ENCODE measurements around the gene RESP18. TPM values are rescaled to one million over a fixed set of nuclear protein-coding genes. Genes with fewer than 3 reads are reported as not detected.
A peak's percentile ranks its signal among the peaks of the same experiment; 100 is the strongest.

The RESP18 gene
- not detected in 2 replicates for total RNA-seq (ENCODE audit: low replicate concordance)

GRCh38 chr2:219332542-219332941 lies at the start of gene RESP18:
Gene RESP18 (minus strand): TSS chr2:219332744.
- Histone ChIP-seq H2AFZ (replicated peaks) (no peak within 1 kb of the TSS), H3K9me3 (ENCODE audit: low read depth) (no peaks in the 10 kb centered on the region), H3F3A (ENCODE audit: low read depth) (no peaks in the 10 kb centered on the region), H3K36me3 (no peaks in the 10 kb centered on the region), H3K27ac (no peak within 1 kb of the TSS), H4K20me1 (ENCODE audit: low read depth) (peaks cover 28% of the 10 kb centered on the region), H3K9ac (no peak within 1 kb of the TSS), H3K27me3 (peaks cover 99% of the 10 kb centered on the region), H3K4me1 (no peaks in the 10 kb centered on the region), H3K4me2 (no peak within 1 kb of the TSS), H3K79me2 (ENCODE audit: low read depth) (no peaks in the 10 kb centered on the region), H3K4me3 (no peak within 1 kb of the TSS)
- Mint-ChIP-seq H3K4me3 (peak within 1 kb of the TSS; percentile 1), H3K9me3 (peaks cover 10% of the 10 kb centered on the region), H3K36me3 (no peaks in the 10 kb centered on the region), H3K27ac (no peak within 1 kb of the TSS), H3K4me1 (peaks cover 23% of the 10 kb centered on the region), H3K27me3 (ENCODE audit: insufficient read depth, low read depth) (peaks cover 53% of the 10 kb centered on the region)
- TF ChIP-seq EZH2phosphoT487 (IDR thresholded peaks at IDR 0.05) (no peak), CTCF (IDR thresholded peaks at IDR 0.05) (no peak), EZH2 (IDR thresholded peaks at IDR 0.05) (no peak)
- peak; percentile 42 for DNase-seq (ENCODE audit: low spot score)

- no peak for DNase-seq (ENCODE audit: low spot score)
- H3K9ac ChIP-seq = no peak overlapping the region
- peaks cover 24% of the 10 kb centered on the region for H3K36me3 Mint-ChIP-seq
Observed at GRCh38 chr2:219381448-219381847, 48.9 kb upstream of the RESP18 start.

GRCh38 chr2:219380926-219381325 lies 48.4 kb upstream of the RESP18 start:
- Histone ChIP-seq H3K9ac (no peak overlapping the region), H3K4me2 (no peak overlapping the region), H3K36me3 (no peaks in the 10 kb centered on the region), H4K20me1 (ENCODE audit: low read depth) (peaks cover 3% of the 10 kb centered on the region), H3K27ac (no peak overlapping the region), H3K79me2 (ENCODE audit: low read depth) (no peaks in the 10 kb centered on the region), H3K4me1 (peaks cover 14% of the 10 kb centered on the region), H2AFZ (replicated peaks) (no peak overlapping the region), H3F3A (ENCODE audit: low read depth) (peaks cover 17% of the 10 kb centered on the region), H3K4me3 (no peak overlapping the region), H3K27me3 (no peaks in the 10 kb centered on the region), H3K9me3 (ENCODE audit: low read depth) (no peaks in the 10 kb centered on the region)
- Mint-ChIP-seq H3K4me1 (peaks cover 8% of the 10 kb centered on the region), H3K36me3 (peaks cover 24% of the 10 kb centered on the region), H3K27me3 (ENCODE audit: insufficient read depth, low read depth) (no peaks in the 10 kb centered on the region), H3K4me3 (no peak overlapping the region), H3K27ac (peak overlapping the region; percentile 53), H3K9me3 (no peaks in the 10 kb centered on the region)
- TF ChIP-seq EZH2 (IDR thresholded peaks at IDR 0.05) (no peak), EZH2phosphoT487 (IDR thresholded peaks at IDR 0.05) (no peak), CTCF (IDR thresholded peaks at IDR 0.05) (no peak)
- DNase-seq (ENCODE audit: low spot score) = no peak

More at GRCh38 chr2:219381448-219381847, 48.9 kb upstream of the RESP18 start:
- Histone ChIP-seq H3K27me3 (peaks cover 3% of the 10 kb centered on the region), H3K4me1 (peaks cover 14% of the 10 kb centered on the region), H3K36me3 (no peaks in the 10 kb centered on the region), H3K79me2 (ENCODE audit: low read depth) (no peaks in the 10 kb centered on the region), H3K27ac (no peak overlapping the region), H4K20me1 (ENCODE audit: low read depth) (peaks cover 5% of the 10 kb centered on the region), H2AFZ (replicated peaks) (no peak overlapping the region), H3K4me3 (no peak overlapping the region), H3K4me2 (no peak overlapping the region), H3K9me3 (ENCODE audit: low read depth) (no peaks in the 10 kb centered on the region), H3F3A (ENCODE audit: low read depth) (peaks cover 17% of the 10 kb centered on the region)
- H3K27ac Mint-ChIP-seq = no peak overlapping the region
- no peak for TF ChIP-seq EZH2 (IDR thresholded peaks at IDR 0.05)
- no peak for TF ChIP-seq EZH2phosphoT487 (IDR thresholded peaks at IDR 0.05)
- TF ChIP-seq CTCF (IDR thresholded peaks at IDR 0.05) = no peak
- H3K9me3 Mint-ChIP-seq = no peaks in the 10 kb centered on the region
- H3K4me1 Mint-ChIP-seq = peaks cover 8% of the 10 kb centered on the region
- no peaks in the 10 kb centered on the region for H3K27me3 Mint-ChIP-seq (ENCODE audit: insufficient read depth, low read depth)
- no peak overlapping the region for H3K4me3 Mint-ChIP-seq

Measured in neural progenitor cell (in vitro differentiated cells).